MM.1S (cell line): ENCODE results near the gene GPR61.
A peak's percentile ranks its signal among the peaks of the same experiment; 100 is the strongest.

Experiments used
- DNase-seq: peaks from one replicate; pipeline ENCODE4 v3.0.0-alpha.2; 2015
- H2AFZ ChIP-seq: fragments of 300-600 bp; sonication (generic); 2 replicates; pipeline ENCODE4 v1.6.0; 2016; ENCODE audit warnings: antibody characterized with exemption, low read length
- H3F3A ChIP-seq: fragments of 300-600 bp; sonication (generic); 2 replicates; pipeline ENCODE4 v1.6.1; 2016; ENCODE audit warnings: mild to moderate bottlenecking, antibody characterized with exemption, low read length, moderate library complexity, mixed read lengths; ENCODE audit not compliant: insufficient read depth
- H3K27ac ChIP-seq: fragments of 300-600 bp; sonication (generic); 2 replicates; pipeline ENCODE4 v1.5.1; 2016; ENCODE audit warnings: mild to moderate bottlenecking, low read length
- H3K27me3 ChIP-seq: fragments of 300-600 bp; sonication (generic); replicated peaks from 2 replicates; pipeline ENCODE4 v1.6.0; 2016; ENCODE audit warnings: low read length; ENCODE audit not compliant: insufficient read depth
- H3K36me3 ChIP-seq: fragments of 300-600 bp; sonication (generic); replicated peaks from 2 replicates; pipeline ENCODE4 v1.6.1; 2016; ENCODE audit warnings: mild to moderate bottlenecking, low read length, mixed read lengths; ENCODE audit not compliant: insufficient read depth
- H3K4me1 ChIP-seq: fragments of 300-600 bp; sonication (generic); 2 replicates; pipeline ENCODE4 v1.6.1; 2016; ENCODE audit warnings: low read length, mixed read lengths
- H3K4me2 ChIP-seq: fragments of 300-600 bp; sonication (generic); 2 replicates; pipeline ENCODE4 v1.6.0; 2016; ENCODE audit warnings: low read depth, low read length
- H3K4me3 ChIP-seq: fragments of 300-600 bp; sonication (generic); 2 replicates; pipeline ENCODE4 v1.5.1; 2016; ENCODE audit warnings: low read length, mixed read lengths
- H3K79me2 ChIP-seq: fragments of 300-600 bp; sonication (generic); 2 replicates; pipeline ENCODE4 v1.6.1; 2016; ENCODE audit warnings: mixed run types, low read length, mixed read lengths
- H3K9ac ChIP-seq: fragments of 300-600 bp; sonication (generic); 2 replicates; pipeline ENCODE4 v1.6.1; 2016; ENCODE audit warnings: low read length, mixed read lengths
- H3K9me2 ChIP-seq: fragments of 300-600 bp; sonication (generic); replicated peaks from 2 replicates; pipeline ENCODE4 v1.6.1; 2016; ENCODE audit warnings: mild to moderate bottlenecking, low read length, mixed read lengths; ENCODE audit not compliant: insufficient read depth
- H3K9me3 ChIP-seq: fragments of 300-600 bp; sonication (generic); replicated peaks from 2 replicates; pipeline ENCODE4 v1.6.1; 2016; ENCODE audit warnings: mild to moderate bottlenecking, low read length, mixed read lengths; ENCODE audit not compliant: insufficient read depth
- H4K20me1 ChIP-seq: fragments of 300-600 bp; sonication (generic); 2 replicates; pipeline ENCODE4 v1.6.1; 2016; ENCODE audit warnings: mild to moderate bottlenecking, low read length, moderate library complexity, mixed read lengths; ENCODE audit not compliant: insufficient read depth
- CTCF ChIP-seq: fragments of 300-600 bp; sonication (generic); IDR thresholded peaks from 2 replicates; pipeline ENCODE4 v1.5.1; 2016; ENCODE audit warnings: antibody characterized with exemption, low read length, mixed read lengths
- EZH2 ChIP-seq: fragments of 300-600 bp; sonication (generic); optimal IDR thresholded peaks from 2 replicates; pipeline ENCODE3; 2017; ENCODE audit warnings: low read depth, mild to moderate bottlenecking, antibody characterized with exemption, low read length, mixed read lengths
- EZH2phosphoT487 ChIP-seq: fragments of 300-600 bp; sonication (generic); IDR thresholded peaks from 2 replicates; pipeline ENCODE4 v1.6.1; 2018; ENCODE audit warnings: antibody characterized with exemption, low read length

GPR61 gene

DNA sequence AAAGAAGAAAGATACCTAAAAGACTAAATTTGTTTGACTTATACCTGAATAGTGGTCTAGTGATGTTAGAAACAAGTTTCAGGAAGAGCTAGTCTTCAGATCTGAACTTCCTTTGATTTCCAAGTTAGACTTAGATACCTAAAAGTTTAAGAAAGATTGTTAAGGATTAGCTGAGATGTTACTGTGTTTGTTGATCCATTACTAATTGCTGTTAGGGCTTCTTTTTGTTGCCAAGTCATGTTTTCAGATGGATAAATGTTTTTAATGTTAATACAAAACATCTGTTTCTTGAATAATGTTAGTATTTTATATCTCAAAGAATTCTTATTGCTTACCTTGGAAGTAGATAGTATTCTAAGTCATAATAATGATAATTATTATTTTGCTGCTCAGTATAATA lies 20.3 kb downstream of the GPR61 start:
- no peak overlapping the region for H3K9ac ChIP-seq

GRCh38 chr1:109564194-109564878 lies 24.7 kb downstream of the GPR61 start:
- Histone ChIP-seq H3K27me3 (no peaks in the 10 kb centered on the region), H3K9me2 (no peaks in the 10 kb centered on the region), H3K4me3 (no peak overlapping the region), H4K20me1 (0 out of 2 replicates have a peak, but pooled peaks cover 3% of the 10 kb centered on the region), H3K9ac (no peak overlapping the region), H3K36me3 (no peaks in the 10 kb centered on the region), H3K27ac (no peak overlapping the region), H3K9me3 (no peaks in the 10 kb centered on the region), H2AFZ (no peak overlapping the region), H3F3A (no peaks in the 10 kb centered on the region), H3K79me2 (peaks cover 100% of the 10 kb centered on the region), H3K4me2 (no peak overlapping the region), H3K4me1 (peaks cover 16% of the 10 kb centered on the region)
- DNase-seq = no peak
- TF ChIP-seq EZH2phosphoT487 (no peak), CTCF (no peak), EZH2 (no peak)

More for the DNA sequence above, 20.3 kb downstream of the GPR61 start:
- peaks cover 9% of the 10 kb centered on the region; the same call in 1 of the 2 replicates for H3K4me1 ChIP-seq
- H3K79me2 ChIP-seq = peaks cover 99% of the 10 kb centered on the region
- DNase-seq = no peak
- no peaks in the 10 kb centered on the region for H3K9me3 ChIP-seq
- no peak overlapping the region for H3K27ac ChIP-seq
- H3K36me3 ChIP-seq = no peaks in the 10 kb centered on the region
- TF ChIP-seq EZH2 = no peak
- no peak for TF ChIP-seq EZH2phosphoT487
- TF ChIP-seq CTCF = no peak
- no peak overlapping the region for H3K4me2 ChIP-seq
- H3F3A ChIP-seq = no peaks in the 10 kb centered on the region
- H3K9me2 ChIP-seq = no peaks in the 10 kb centered on the region
- H2AFZ ChIP-seq = no peak overlapping the region
- H4K20me1 ChIP-seq = 0 out of 2 replicates have a peak, but pooled peaks cover 3% of the 10 kb centered on the region
- no peak overlapping the region for H3K4me3 ChIP-seq
- no peaks in the 10 kb centered on the region for H3K27me3 ChIP-seq

DNA sequence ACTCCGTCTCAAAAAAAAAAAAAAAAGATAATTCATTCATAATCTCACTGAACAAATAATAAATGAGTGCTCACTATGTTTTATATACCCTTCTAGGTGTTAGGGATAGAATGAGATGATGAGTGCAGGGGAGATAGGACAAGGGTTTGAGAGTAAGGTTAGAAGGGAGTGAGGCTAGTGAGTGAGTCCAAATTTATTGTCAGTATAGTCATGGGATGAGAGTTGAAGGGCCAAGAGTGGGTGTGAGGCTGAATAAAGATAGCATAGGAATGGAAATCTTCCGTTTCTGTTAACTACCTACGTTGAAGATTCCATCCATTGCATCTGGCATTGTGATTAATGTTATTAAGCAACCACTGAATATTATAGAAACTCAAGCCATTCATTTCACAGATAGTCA lies 25.6 kb downstream of the GPR61 start:
- no peak overlapping the region for H3K27ac ChIP-seq
- H3K9me2 ChIP-seq = no peaks in the 10 kb centered on the region
- H3K9ac ChIP-seq = no peak overlapping the region
- no peaks in the 10 kb centered on the region for H3K36me3 ChIP-seq
- no peak overlapping the region for H2AFZ ChIP-seq
- no peaks in the 10 kb centered on the region for H3K27me3 ChIP-seq
- H3K9me3 ChIP-seq = no peaks in the 10 kb centered on the region
- H3K4me2 ChIP-seq = peak overlapping the region; percentile 39; the same call in 1 of the 2 replicates
- TF ChIP-seq EZH2phosphoT487 (no peak), CTCF (no peak), EZH2 (no peak)
- no peaks in the 10 kb centered on the region for H3F3A ChIP-seq
- no peak overlapping the region for H3K4me3 ChIP-seq
- peaks cover 100% of the 10 kb centered on the region for H3K79me2 ChIP-seq
- 0 out of 2 replicates have a peak, but pooled peaks cover 3% of the 10 kb centered on the region for H4K20me1 ChIP-seq
- H3K4me1 ChIP-seq = peaks cover 16% of the 10 kb centered on the region
- DNase-seq = no peak
